Esophagus muscularis mucosa (tissue), 4 donors: ENCODE data around the gene AKT3. TPM values are rescaled to one million over a fixed set of nuclear protein-coding genes. Genes with fewer than 3 reads are reported as not detected.
"Not testable (repeated sequence)": the region's sequence is repeated elsewhere in the genome, so short reads cannot be mapped to it uniquely, and the experiment has no call there.

Source experiments
- DNase-seq: peaks from one replicate; pipeline ENCODE4 v3.0.0-alpha.2; 2017; ENCODE audit errors: extremely low spot score
- H3K27ac ChIP-seq, 4 donors: fragments of 200-600 bp; sonication (generic); replicated peaks in 1 of 4; 1 replicate in 3 of 4; 2 replicates in 1 of 4; pipeline ENCODE4 v1.5.1; 2016 to 2019; ENCODE audit warnings: mild to moderate bottlenecking in 1 of 4
- H3K27me3 ChIP-seq, 4 donors: fragments of 200-600 bp; sonication (generic); one replicate each; pipeline versions ENCODE4 v1.5.1 to v1.6.0; 2016 to 2019
- H3K36me3 ChIP-seq, 4 donors: fragments of 200-600 bp; sonication (generic); one replicate each; pipeline ENCODE4 v1.5.1; 2016 to 2019
- H3K4me1 ChIP-seq, 4 donors: fragments of 200-600 bp; sonication (generic); one replicate each; pipeline ENCODE4 v1.5.1; 2016 to 2019
- H3K4me3 ChIP-seq, 4 donors: fragments of 200-600 bp; sonication (generic); 1 replicate in 2 of 4; 2 replicates in 2 of 4; pipeline ENCODE4 v1.5.1; 2016 to 2019; ENCODE audit warnings: mild to moderate bottlenecking in 4 of 4, moderate library complexity in 1 of 4
- H3K9me3 ChIP-seq, 4 donors: fragments of 200-600 bp; sonication (generic); 1 replicate in 3 of 4; 2 replicates in 1 of 4; pipeline ENCODE4 v1.5.1; 2016 to 2019
- CTCF ChIP-seq, 3 experiments: fragments of 200-600 bp in 2 of 3; fragments of 450-650 bp in 1 of 3; sonication (generic) in 2 of 3; IDR thresholded peaks; one replicate each; pipeline ENCODE4 v1.5.1; 2017 to 2019; ENCODE audit warnings: antibody characterized with exemption in 3 of 3, mild to moderate bottlenecking in 2 of 3, moderate library complexity in 1 of 3
- EP300 ChIP-seq: sonication (generic); formaldehyde crosslinking; IDR thresholded peaks from one replicate; pipeline ENCODE4 v1.6.1; 2017; ENCODE audit warnings: antibody characterized with exemption
- POLR2A ChIP-seq: fragments of 450-650 bp; IDR thresholded peaks from one replicate; pipeline ENCODE4 v1.6.1; 2017; ENCODE audit warnings: antibody characterized with exemption, moderate library complexity, mild to moderate bottlenecking, low read depth
- POLR2AphosphoS5 ChIP-seq, 2 donors: sonication (generic); formaldehyde crosslinking; IDR thresholded peaks; one replicate each; pipeline ENCODE4 v1.6.1; 2017; ENCODE audit warnings: antibody characterized with exemption in 2 of 2
- WGBS: methylation state at CpG from one replicate; pipeline ENCODE4 v1.1.5; 2018; 5-methylcytosine and 5-hydroxymethylcytosine counted together
- intact Hi-C: fragments of 100-400 bp; cut with DNase I; formaldehyde crosslinking; loops from one replicate; pipeline ENCODE4 v1.15.1; 2023
- total RNA-seq, 4 donors: library from RNA; depleted of rRNA; stranded (reverse); fragments of >200 nt; gene quantifications; one replicate each; pipeline versions ENCODE4 v1.1.0 to v1.2.1, GENCODE V29; 2016

The AKT3 gene
- total RNA-seq, 4 donors from 2014 or later = 63.9 to 104 (median 74.2) TPM

GRCh38 chr1:243784506-243784905, 65.5 kb downstream of the AKT3 start:
- 90% methylated on average over 7 of the region's 8 CpGs for WGBS
- no peaks in the 10 kb centered on the region for H3K9me3 ChIP-seq
- no peak overlapping the region for H3K27ac ChIP-seq
- H3K36me3 ChIP-seq = no peaks in the 10 kb centered on the region
- H3K4me3 ChIP-seq = no peak overlapping the region
- intact Hi-C loops = no loop called here
- no peak for DNase-seq
- peaks cover 4 to 26% (median 21%) of the 10 kb centered on the region in 4 donors for H3K4me1 ChIP-seq
- H3K27me3 ChIP-seq = no peaks in the 10 kb centered on the region
- TF ChIP-seq POLR2A (no peak), EP300 (no peak), POLR2AphosphoS5 (IDR thresholded peaks at IDR 0.05) (no peak), CTCF (IDR thresholded peaks at IDR 0.05) (no peak)

GRCh38 chr1:243783714-243784113, 66.3 kb downstream of the AKT3 start:
- Histone ChIP-seq H3K4me1 (peaks cover 4 to 24% (median 21%) of the 10 kb centered on the region in 4 donors), H3K9me3 (no peaks in the 10 kb centered on the region), H3K36me3 (no peaks in the 10 kb centered on the region), H3K27ac (no peak overlapping the region), H3K27me3 (no peaks in the 10 kb centered on the region), H3K4me3 (no peak overlapping the region)
- no peak for TF ChIP-seq POLR2AphosphoS5 (IDR thresholded peaks at IDR 0.05)
- no peak for TF ChIP-seq CTCF (IDR thresholded peaks at IDR 0.05)
- no peak for TF ChIP-seq EP300
- TF ChIP-seq POLR2A = no peak
- no peak for DNase-seq
- WGBS = 81% methylated on average over 2 of the region's 2 CpGs
- intact Hi-C loops = no loop called here

- H3K27me3 ChIP-seq, H3K4me3 ChIP-seq, intact Hi-C loops, H3K9me3 ChIP-seq, H3K27ac ChIP-seq, DNase-seq, H3K36me3 ChIP-seq: not testable (repeated sequence)
- H3K4me1 ChIP-seq = peaks cover 0 to 20% (median 12%) of the 10 kb centered on the region in 4 donors
- WGBS = 95% methylated on average over 4 of the region's 4 CpGs
Measured at GRCh38 chr1:243772361-243773050, 77.5 kb downstream of the AKT3 start.

GRCh38 chr1:243770860-243771259, 79.2 kb downstream of the AKT3 start:
- Histone ChIP-seq H3K36me3 (no peaks in the 10 kb centered on the region), H3K27ac (no peak overlapping the region), H3K4me1 (peaks cover 0 to 20% (median 11%) of the 10 kb centered on the region in 4 donors), H3K27me3 (no peaks in the 10 kb centered on the region), H3K9me3 (no peaks in the 10 kb centered on the region), H3K4me3 (no peak overlapping the region)
- intact Hi-C loops = no loop called here
- TF ChIP-seq CTCF (IDR thresholded peaks at IDR 0.05) = no peak
- no peak for TF ChIP-seq POLR2A
- TF ChIP-seq EP300 = no peak
- no peak for TF ChIP-seq POLR2AphosphoS5 (IDR thresholded peaks at IDR 0.05)
- WGBS = 72% methylated on average over 1 of the region's 1 CpG
- no peak for DNase-seq

- Histone ChIP-seq H3K9me3 (no peaks in the 10 kb centered on the region), H3K36me3 (no peaks in the 10 kb centered on the region), H3K4me1 (peaks cover 0 to 10% (median 4%) of the 10 kb centered on the region in 4 donors), H3K27me3 (no peaks in the 10 kb centered on the region), H3K27ac (no peak overlapping the region), H3K4me3 (no peak overlapping the region)
- no peak for DNase-seq
- intact Hi-C loops = no loop called here
- TF ChIP-seq POLR2A (no peak), EP300 (no peak), POLR2AphosphoS5 (IDR thresholded peaks at IDR 0.05) (no peak), CTCF (IDR thresholded peaks at IDR 0.05) (no peak)
- 64% methylated on average over 2 of the region's 2 CpGs for WGBS
Measured at GRCh38 chr1:243765676-243766075, 84.4 kb downstream of the AKT3 start.
